Esophagus squamous epithelium (tissue), 4 donors: Measurements from ENCODE around the gene SNX8.

Source experiments
- POLR2A ChIP-seq, 4 donors: fragments of 450-650 bp; IDR thresholded peaks; one replicate each; pipeline ENCODE4 v1.6.1; 2017; ENCODE audit warnings: antibody characterized with exemption in 4 of 4, mild to moderate bottlenecking in 4 of 4, moderate library complexity in 3 of 4
- TF ChIP-seq, protein P1 (sequence below), 6 experiments: fragments of 450-650 bp in 4 of 6; fragments of 200-600 bp in 2 of 6; sonication (generic) in 2 of 6; IDR thresholded peaks; one replicate each; pipeline ENCODE4 v1.5.1; 2016 to 2019; ENCODE audit warnings: antibody characterized with exemption in 6 of 6, mild to moderate bottlenecking in 4 of 6, moderate library complexity in 4 of 6

DNA sequence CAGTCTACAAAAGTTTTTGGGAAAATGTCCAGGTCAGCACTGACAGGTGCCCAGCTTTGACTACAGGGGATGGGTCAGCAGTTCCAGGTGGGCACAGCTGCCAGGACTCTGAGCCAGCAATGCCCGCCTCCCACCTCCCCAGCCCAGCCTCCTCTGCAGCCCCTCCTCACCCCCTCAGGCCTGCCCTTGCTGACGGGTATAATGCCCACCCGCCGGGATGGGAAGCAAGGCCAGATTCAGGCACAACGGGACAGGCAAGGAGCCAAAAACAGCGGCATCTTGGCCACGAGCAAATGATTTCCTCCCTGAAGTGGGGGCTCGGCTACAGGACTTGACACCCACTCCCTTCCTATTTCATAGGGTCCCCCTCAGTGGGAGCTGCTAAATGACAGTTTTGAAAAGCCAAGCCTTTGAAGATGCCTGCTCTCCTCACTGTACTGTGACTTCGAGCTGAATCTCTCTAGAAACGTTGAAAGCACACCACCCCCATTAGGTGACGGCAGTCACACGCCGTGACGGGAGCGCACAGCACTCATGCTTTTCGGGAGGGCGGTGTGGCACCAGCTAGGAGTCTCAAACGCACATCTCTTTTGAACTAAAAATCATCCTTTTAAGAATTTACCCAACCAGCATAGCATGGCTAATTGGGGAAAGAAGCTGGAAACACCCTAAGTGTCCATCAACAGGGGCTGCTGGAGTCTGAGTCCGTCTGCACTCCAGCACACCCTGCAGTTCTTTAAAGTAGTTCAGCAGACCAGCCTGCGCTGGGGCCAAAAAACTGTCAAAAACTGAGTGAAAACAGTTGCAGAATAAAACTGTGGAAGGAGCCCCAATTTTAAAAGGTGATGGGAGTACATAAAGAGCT is 111.1 kb downstream of the SNX8 start:
- TF ChIP-seq, protein P1, sequence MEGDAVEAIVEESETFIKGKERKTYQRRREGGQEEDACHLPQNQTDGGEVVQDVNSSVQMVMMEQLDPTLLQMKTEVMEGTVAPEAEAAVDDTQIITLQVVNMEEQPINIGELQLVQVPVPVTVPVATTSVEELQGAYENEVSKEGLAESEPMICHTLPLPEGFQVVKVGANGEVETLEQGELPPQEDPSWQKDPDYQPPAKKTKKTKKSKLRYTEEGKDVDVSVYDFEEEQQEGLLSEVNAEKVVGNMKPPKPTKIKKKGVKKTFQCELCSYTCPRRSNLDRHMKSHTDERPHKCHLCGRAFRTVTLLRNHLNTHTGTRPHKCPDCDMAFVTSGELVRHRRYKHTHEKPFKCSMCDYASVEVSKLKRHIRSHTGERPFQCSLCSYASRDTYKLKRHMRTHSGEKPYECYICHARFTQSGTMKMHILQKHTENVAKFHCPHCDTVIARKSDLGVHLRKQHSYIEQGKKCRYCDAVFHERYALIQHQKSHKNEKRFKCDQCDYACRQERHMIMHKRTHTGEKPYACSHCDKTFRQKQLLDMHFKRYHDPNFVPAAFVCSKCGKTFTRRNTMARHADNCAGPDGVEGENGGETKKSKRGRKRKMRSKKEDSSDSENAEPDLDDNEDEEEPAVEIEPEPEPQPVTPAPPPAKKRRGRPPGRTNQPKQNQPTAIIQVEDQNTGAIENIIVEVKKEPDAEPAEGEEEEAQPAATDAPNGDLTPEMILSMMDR (IDR thresholded peaks at IDR 0.05) = no peak
- TF ChIP-seq POLR2A (IDR thresholded peaks at IDR 0.05) = no peak
